AG09319 (cell line): ENCODE data around the gene TIE1.

Experiments
- DNase-seq: peaks from one replicate; pipeline ENCODE4 v3.0.0-alpha.2; 2010; ENCODE audit warnings: low read depth; ENCODE audit errors: extremely low read depth
- TF ChIP-seq, protein P1 (sequence below): IDR thresholded peaks from 2 replicates; pipeline ENCODE4 v1.5.1; 2011; ENCODE audit warnings: low read depth, mild to moderate bottlenecking, inconsistent platforms, low read length, moderate library complexity

Gene TIE1

DNA sequence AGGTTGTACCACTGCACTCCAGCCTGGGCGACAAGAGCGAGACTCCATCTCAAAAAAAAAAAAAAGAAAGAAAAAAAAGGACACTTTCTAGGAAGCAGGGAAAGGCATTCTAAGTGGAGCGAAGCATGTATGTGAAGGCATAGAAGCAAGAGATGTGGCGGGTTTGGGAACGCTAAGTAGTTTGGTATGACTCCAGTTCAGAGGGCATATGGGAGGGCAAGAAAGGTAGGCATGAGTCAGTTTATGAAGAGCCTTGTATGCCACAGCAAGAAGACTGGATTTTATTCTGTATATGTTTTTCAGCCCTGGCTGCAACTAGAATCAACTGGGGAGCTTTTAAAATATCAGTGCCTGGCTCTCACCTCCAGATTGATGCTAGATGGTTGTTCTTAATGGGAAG is 71.4 kb downstream of the TIE1 start:
- no peak for DNase-seq
- TF ChIP-seq, protein P1, sequence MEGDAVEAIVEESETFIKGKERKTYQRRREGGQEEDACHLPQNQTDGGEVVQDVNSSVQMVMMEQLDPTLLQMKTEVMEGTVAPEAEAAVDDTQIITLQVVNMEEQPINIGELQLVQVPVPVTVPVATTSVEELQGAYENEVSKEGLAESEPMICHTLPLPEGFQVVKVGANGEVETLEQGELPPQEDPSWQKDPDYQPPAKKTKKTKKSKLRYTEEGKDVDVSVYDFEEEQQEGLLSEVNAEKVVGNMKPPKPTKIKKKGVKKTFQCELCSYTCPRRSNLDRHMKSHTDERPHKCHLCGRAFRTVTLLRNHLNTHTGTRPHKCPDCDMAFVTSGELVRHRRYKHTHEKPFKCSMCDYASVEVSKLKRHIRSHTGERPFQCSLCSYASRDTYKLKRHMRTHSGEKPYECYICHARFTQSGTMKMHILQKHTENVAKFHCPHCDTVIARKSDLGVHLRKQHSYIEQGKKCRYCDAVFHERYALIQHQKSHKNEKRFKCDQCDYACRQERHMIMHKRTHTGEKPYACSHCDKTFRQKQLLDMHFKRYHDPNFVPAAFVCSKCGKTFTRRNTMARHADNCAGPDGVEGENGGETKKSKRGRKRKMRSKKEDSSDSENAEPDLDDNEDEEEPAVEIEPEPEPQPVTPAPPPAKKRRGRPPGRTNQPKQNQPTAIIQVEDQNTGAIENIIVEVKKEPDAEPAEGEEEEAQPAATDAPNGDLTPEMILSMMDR = no peak
